ENCODE measurements around the gene MTIF2. TPM values are rescaled to one million over a fixed set of nuclear protein-coding genes. Genes with fewer than 3 reads are reported as not detected.
"Not testable (repeated sequence)": the region's sequence is repeated elsewhere in the genome, so short reads cannot be mapped to it uniquely, and the experiment has no call there.

Gene MTIF2
- polyA plus RNA-seq (2014; cell fraction: cytosol; rRNA removed) = 25.4 and 30.1 TPM in 2 replicates
- 34.4 and 46.9 TPM in 2 replicates for polyA plus RNA-seq (2014; cell fraction: nucleus; rRNA removed)

GRCh38 chr2:55268907-55269644, at the start of gene MTIF2:
TSS of gene MTIF2 (minus strand) at chr2:55269231. CDS start at chr2:55263858, 5,373 bp downstream.
- DNase-seq (ENCODE audit: low spot score) = peak; percentile 94

GRCh38 chr2:55314985-55315384, 46.0 kb upstream of the MTIF2 start:
- no peak for DNase-seq (ENCODE audit: low spot score)

GRCh38 chr2:55311444-55311870, 42.4 kb upstream of the MTIF2 start:
- DNase-seq (ENCODE audit: low spot score) = no peak

GRCh38 chr2:55309446-55309845, 40.4 kb upstream of the MTIF2 start:
- DNase-seq (ENCODE audit: low spot score) = no peak

GRCh38 chr2:55302241-55302640, 33.2 kb upstream of the MTIF2 start:
- DNase-seq (ENCODE audit: low spot score) = no peak

GRCh38 chr2:55301277-55301676, 32.2 kb upstream of the MTIF2 start:
- DNase-seq (ENCODE audit: low spot score) = no peak

GRCh38 chr2:55296393-55296792, 27.4 kb upstream of the MTIF2 start:
- no peak for DNase-seq (ENCODE audit: low spot score)

GRCh38 chr2:55283083-55283482, 14.1 kb upstream of the MTIF2 start:
- DNase-seq (ENCODE audit: low spot score) = no peak

GRCh38 chr2:55282110-55282917, 13.3 kb upstream of the MTIF2 start:
- DNase-seq (ENCODE audit: low spot score) = peak; percentile 30

GRCh38 chr2:55280851-55281546, 12.0 kb upstream of the MTIF2 start:
- not testable (repeated sequence) for DNase-seq (ENCODE audit: low spot score)

GRCh38 chr2:55279859-55280424, 10.9 kb upstream of the MTIF2 start:
- DNase-seq (ENCODE audit: low spot score) = not testable (repeated sequence)

GRCh38 chr2:55279214-55279835, 10.3 kb upstream of the MTIF2 start:
- DNase-seq (ENCODE audit: low spot score) = not testable (repeated sequence)

- no peak for DNase-seq (ENCODE audit: low spot score)
These were observed 8.3 kb upstream of the MTIF2 start for GRCh38 chr2:55277310-55277709.

- DNase-seq (ENCODE audit: low spot score) = not testable (repeated sequence)
These were observed 5.3 kb upstream of the MTIF2 start for GRCh38 chr2:55274346-55274745.

- DNase-seq (ENCODE audit: low spot score) = peak; percentile 22
These were observed 587 bp upstream of the MTIF2 start for GRCh38 chr2:55269645-55269990.

GRCh38 chr2:55268288-55268906, 634 bp downstream of the MTIF2 start:
- DNase-seq (ENCODE audit: low spot score) = no peak

GRCh38 chr2:55259586-55259985, 9.4 kb downstream of the MTIF2 start:
- DNase-seq (ENCODE audit: low spot score) = not testable (repeated sequence)

- no peak for DNase-seq (ENCODE audit: low spot score)
These were observed 16.2 kb downstream of the MTIF2 start for GRCh38 chr2:55252832-55253231.

- DNase-seq (ENCODE audit: low spot score) = no peak
These were observed 22.0 kb downstream of the MTIF2 start for GRCh38 chr2:55247025-55247424.

GRCh38 chr2:55245411-55245810, 23.6 kb downstream of the MTIF2 start:
- no peak for DNase-seq (ENCODE audit: low spot score)

GRCh38 chr2:55242617-55243016, 26.4 kb downstream of the MTIF2 start:
- no peak for DNase-seq (ENCODE audit: low spot score)

All from SK-N-DZ (cell line).